Measurements from ENCODE around the gene AXIN1. TPM values are rescaled to one million over a fixed set of nuclear protein-coding genes. Genes with fewer than 3 reads are reported as not detected.

Gene AXIN1
- total and polyA plus RNA-seq, 9 of the 15 experiments (the other 6 are each of a cell fraction or from before 2014, with no cell fraction given), result 0.42 to 58.0 (median 25.9) TPM

DNA sequence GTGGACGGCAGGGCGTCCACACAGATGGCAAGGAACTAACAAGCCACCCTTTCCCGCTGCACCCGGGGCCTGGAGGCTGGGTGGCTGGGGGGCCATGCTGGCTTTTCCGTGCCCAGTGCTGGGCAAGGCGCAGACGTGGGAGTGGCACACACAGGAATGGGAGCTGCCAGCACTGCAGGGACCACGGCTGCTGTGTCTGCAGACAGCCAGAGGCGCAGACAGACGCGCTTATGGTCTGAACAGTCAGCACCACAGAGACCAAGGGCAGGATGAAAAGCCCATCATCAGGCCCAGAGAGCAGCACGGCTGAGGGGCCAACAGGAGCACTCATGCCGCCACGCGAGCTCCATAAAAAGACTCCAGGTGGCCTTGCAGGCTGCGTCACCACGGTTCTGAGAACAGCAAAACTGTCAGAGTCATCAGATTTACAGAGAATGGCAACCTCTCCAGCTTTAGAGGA lies 45.6 kb downstream of the AXIN1 start:
- Histone ChIP-seq H3K4me1 (replicated peaks in 1 of 2; ENCODE audit: control insufficient read depth in 2 of 2, insufficient read depth in 2 of 2, low read length in 2 of 2) (peaks cover 0 to 23% of the 10 kb centered on the region in 2 experiments; a peak in 1 of 5 replicates), H3K9me1 (ENCODE audit: control insufficient read depth, insufficient read depth, low read length) (no peaks in the 10 kb centered on the region), H3K27ac (ENCODE audit: extremely low read depth, low read depth, low read length) (no peak overlapping the region), H3K27me3 (ENCODE audit: control insufficient read depth in 2 of 2, insufficient read depth in 2 of 2, low read length in 2 of 2) (no peaks in the 10 kb centered on the region), H2AFZ (ENCODE audit: low read depth, low read length) (no peak overlapping the region), H4K20me1 (replicated peaks; ENCODE audit: control insufficient read depth, insufficient read depth, low read length) (peaks cover 3% of the 10 kb centered on the region), H3K9ac (ENCODE audit: insufficient read depth in 1 of 2, low read depth in 2 of 2, low read length in 2 of 2) (peak overlapping the region in 1 of 2 experiments; percentile 64; a peak in 1 of 4 replicates), H3K79me2 (ENCODE audit: control insufficient read depth, insufficient read depth, low read length) (peaks cover 11% of the 10 kb centered on the region), H3K36me3 (ENCODE audit: control insufficient read depth, insufficient read depth, low read length) (peaks cover 74% of the 10 kb centered on the region; the same call in 2 of the 3 replicates), H3K9me3 (replicated peaks; ENCODE audit: control insufficient read depth, insufficient read depth, low read depth, low read length) (no peaks in the 10 kb centered on the region), H3K4me3 (no peak overlapping the region), H3K4me2 (ENCODE audit: insufficient read depth, low read length) (no peak overlapping the region)
- WGBS (ENCODE audit: insufficient coverage, low coverage, missing lambda C conversion rate), result 89% methylated on average over 15 of the region's 17 CpGs
- ChIA-PET CTCF (ENCODE audit: low intra/inter-chr PET ratio) (no interaction called here), POLR2A (interaction anchor here (0.6 kb wide), 1 partner anchor 689 kb away, joined by 3 read pairs; no protein-coding TSS in a partner anchor)
- no peak for ATAC-seq
- intact Hi-C loops (cut with micrococcal nuclease), result no loop called here
- TF ChIP-seq ZNF316 (IDR thresholded peaks at IDR 0.05) (peak; percentile 18; the same call in 1 of the 2 replicates), RBM22 (IDR thresholded peaks at IDR 0.05; ENCODE audit: low read depth, low read length, poor library complexity, severe bottlenecking) (peak; percentile 48), POLR2G (IDR thresholded peaks at IDR 0.05; ENCODE audit: low read depth, low read length) (peak; percentile 54)
- TF ChIP-seq, protein P1, sequence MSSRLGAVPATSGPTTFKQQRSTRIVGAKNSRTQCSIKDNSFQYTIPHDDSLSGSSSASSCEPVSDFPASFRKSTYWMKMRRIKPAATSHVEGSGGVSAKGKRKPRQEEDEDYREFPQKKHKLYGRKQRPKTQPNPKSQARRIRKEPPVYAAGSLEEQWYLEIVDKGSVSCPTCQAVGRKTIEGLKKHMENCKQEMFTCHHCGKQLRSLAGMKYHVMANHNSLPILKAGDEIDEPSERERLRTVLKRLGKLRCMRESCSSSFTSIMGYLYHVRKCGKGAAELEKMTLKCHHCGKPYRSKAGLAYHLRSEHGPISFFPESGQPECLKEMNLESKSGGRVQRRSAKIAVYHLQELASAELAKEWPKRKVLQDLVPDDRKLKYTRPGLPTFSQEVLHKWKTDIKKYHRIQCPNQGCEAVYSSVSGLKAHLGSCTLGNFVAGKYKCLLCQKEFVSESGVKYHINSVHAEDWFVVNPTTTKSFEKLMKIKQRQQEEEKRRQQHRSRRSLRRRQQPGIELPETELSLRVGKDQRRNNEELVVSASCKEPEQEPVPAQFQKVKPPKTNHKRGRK (tag; IDR thresholded peaks at IDR 0.05), result no peak
- no TSS peak for BruUV-seq (replicated peaks)
- DNase-seq (ENCODE audit: extremely low read depth in 1 of 4, low spot score in 3 of 4), result no peak
- in situ Hi-C loops (cut with MboI), result no loop called here
- FAIRE-seq, result no peak

Measured in K562 (cell line).